Liver (tissue), 3 donors: ENCODE measurements around the gene MOB3B.

Experiments used
- CTCF ChIP-seq: fragments of 150-350 bp; IDR thresholded peaks from 2 replicates; pipeline ENCODE4 v1.5.1; 2017; ENCODE audit warnings: improper control_type of control experiment, low read depth, low read length; ENCODE audit not compliant: missing input control
- GABPA ChIP-seq, 2 donors: IDR thresholded peaks in 1 of 2; conservative IDR thresholded peaks in 1 of 2; 2 replicates each; pipeline ENCODE4 v1.6.1; 2016; ENCODE audit warnings: antibody characterized with exemption in 2 of 2, mild to moderate bottlenecking in 1 of 2, moderate library complexity in 1 of 2
- HNF4G ChIP-seq: IDR thresholded peaks from 2 replicates; pipeline ENCODE4 v1.6.1; 2016; ENCODE audit warnings: antibody characterized with exemption
- MAX ChIP-seq: IDR thresholded peaks from 2 replicates; pipeline ENCODE4 v1.6.1; 2016; ENCODE audit warnings: antibody characterized with exemption
- RAD21 ChIP-seq, 2 donors: IDR thresholded peaks; 2 replicates each; pipeline ENCODE4 v1.6.1; 2016; ENCODE audit warnings: antibody characterized with exemption in 2 of 2, mild to moderate bottlenecking in 2 of 2
- TAF1 ChIP-seq: conservative IDR thresholded peaks from 2 replicates; pipeline ENCODE4 v1.6.1; 2016; ENCODE audit warnings: antibody characterized with exemption, mild to moderate bottlenecking
- YY1 ChIP-seq: IDR thresholded peaks from 2 replicates; pipeline ENCODE4 v1.6.1; 2016; ENCODE audit warnings: antibody characterized with exemption, mild to moderate bottlenecking
- ZBTB33 ChIP-seq: IDR thresholded peaks from 2 replicates; pipeline ENCODE4 v1.6.1; 2016; ENCODE audit warnings: antibody characterized with exemption
- donor health status: healthy.
- donor health status: healthy.

GRCh38 chr9:27554712-27555111 lies 25.1 kb upstream of the MOB3B start:
- TF ChIP-seq GABPA (IDR thresholded peaks at IDR 0.05 in 1 of 2, conservative IDR thresholded peaks at IDR 0.05 in 1 of 2), result no peak
- no peak for TF ChIP-seq CTCF
- TF ChIP-seq ZBTB33, result no peak
- no peak for TF ChIP-seq HNF4G
- TF ChIP-seq MAX, result no peak
- TF ChIP-seq YY1, result no peak
- no peak for TF ChIP-seq RAD21 (IDR thresholded peaks at IDR 0.05)
- TF ChIP-seq TAF1, result no peak
